PC-9 (cell line): ENCODE data around the gene KRT1. TPM values are rescaled to one million over a fixed set of nuclear protein-coding genes. Genes with fewer than 3 reads are reported as not detected.

ENCODE experiments used
- BruUV-seq: library from RNA; stranded (reverse); fragments of 400-500 nt; replicated peaks from 2 replicates; lab custom pipeline; 2021; lab: Mats Ljungman, UMichigan
- CTCF ChIA-PET: fragments of 300-600 bp; sonication (Branson Sonifier 250); formaldehyde crosslinking; loops from one replicate; lab custom pipeline; 2022; ENCODE audit warnings: antibody characterized with exemption; lab: Charles Lee
- POLR2A ChIA-PET: fragments of 300-600 bp; sonication (Branson Sonifier 250); formaldehyde crosslinking; loops from one replicate; lab custom pipeline; 2022; ENCODE audit warnings: antibody characterized with exemption; ENCODE audit not compliant: unreplicated experiment; lab: Charles Lee
- DNase-seq, 2 experiments: peaks; one replicate each; pipeline versions ENCODE4 v3.0.0 to v3.0.0-alpha.2; 2015 to 2022; ENCODE audit warnings: mixed read lengths in 1 of 2
- H2AFZ ChIP-seq: fragments of 200-600 bp; sonication (generic); 2 replicates; pipeline ENCODE4 v1.8.1; 2017; ENCODE audit warnings: antibody characterized with exemption
- H3F3A ChIP-seq: fragments of 200-600 bp; sonication (generic); 2 replicates; pipeline ENCODE4 v1.8.1; 2017; ENCODE audit warnings: antibody characterized with exemption, mild to moderate bottlenecking, low read depth; ENCODE audit not compliant: insufficient read depth
- H3K27ac ChIP-seq: fragments of 200-600 bp; sonication (generic); 2 replicates; pipeline ENCODE4 v1.6.1; 2016; ENCODE audit warnings: mixed run types
- H3K27me3 ChIP-seq: fragments of 200-600 bp; sonication (generic); 2 replicates; pipeline ENCODE4 v1.6.1; 2016; ENCODE audit warnings: low read depth, mixed run types; ENCODE audit not compliant: insufficient read depth
- H3K36me3 ChIP-seq: fragments of 200-600 bp; sonication (generic); 2 replicates; pipeline ENCODE4 v1.6.1; 2016; ENCODE audit warnings: low read depth, mixed run types
- H3K4me1 ChIP-seq: fragments of 200-600 bp; sonication (generic); replicated peaks from 2 replicates; pipeline ENCODE4 v1.6.1; 2016; ENCODE audit warnings: mixed run types; ENCODE audit not compliant: insufficient read depth
- H3K4me2 ChIP-seq: fragments of 200-600 bp; sonication (generic); 2 replicates; pipeline ENCODE4 v1.6.1; 2017; ENCODE audit warnings: mixed run types
- H3K4me3 ChIP-seq: fragments of 200-600 bp; sonication (generic); 2 replicates; pipeline ENCODE4 v1.6.1; 2016; ENCODE audit warnings: mixed run types
- H3K79me2 ChIP-seq: fragments of 200-600 bp; sonication (generic); 2 replicates; pipeline ENCODE4 v1.6.1; 2017; ENCODE audit warnings: low read depth, mixed run types
- H3K9me2 ChIP-seq: fragments of 200-600 bp; sonication (generic); 2 replicates; pipeline ENCODE4 v1.8.1; 2017; ENCODE audit warnings: mild to moderate bottlenecking; ENCODE audit not compliant: insufficient read depth
- H3K9me3 ChIP-seq: fragments of 200-600 bp; sonication (generic); 2 replicates; pipeline ENCODE4 v1.8.1; 2016; ENCODE audit warnings: low read depth; ENCODE audit not compliant: insufficient read depth
- H4K20me1 ChIP-seq: fragments of 200-600 bp; sonication (generic); 2 replicates; pipeline ENCODE4 v1.8.1; 2017; ENCODE audit not compliant: insufficient read depth
- EZH2 ChIP-seq: fragments of 200-600 bp; sonication (generic); IDR thresholded peaks from 2 replicates; pipeline ENCODE4 v1.8.0; 2017; ENCODE audit warnings: antibody characterized with exemption, low read depth
- intact Hi-C: fragments of 100-400 bp; cut with micrococcal nuclease; formaldehyde crosslinking; loops from one replicate; pipeline ENCODE4 v1.10.0; 2022; ENCODE audit not compliant: unreplicated experiment
- total RNA-seq: library from RNA; stranded (reverse); gene quantifications from 2 replicates; pipeline ENCODE4 v1.2.3, GENCODE V29; 2021
- TF ChIP-seq, protein P1 (sequence below): fragments of 200-600 bp; sonication (generic); conservative IDR thresholded peaks from 2 replicates; pipeline ENCODE4 v1.6.1; 2017; ENCODE audit warnings: mixed run types, antibody characterized with exemption, mild to moderate bottlenecking, moderate library complexity

Gene KRT1
- total RNA-seq, 1 experiment from 2014 or later, result not detected

DNA sequence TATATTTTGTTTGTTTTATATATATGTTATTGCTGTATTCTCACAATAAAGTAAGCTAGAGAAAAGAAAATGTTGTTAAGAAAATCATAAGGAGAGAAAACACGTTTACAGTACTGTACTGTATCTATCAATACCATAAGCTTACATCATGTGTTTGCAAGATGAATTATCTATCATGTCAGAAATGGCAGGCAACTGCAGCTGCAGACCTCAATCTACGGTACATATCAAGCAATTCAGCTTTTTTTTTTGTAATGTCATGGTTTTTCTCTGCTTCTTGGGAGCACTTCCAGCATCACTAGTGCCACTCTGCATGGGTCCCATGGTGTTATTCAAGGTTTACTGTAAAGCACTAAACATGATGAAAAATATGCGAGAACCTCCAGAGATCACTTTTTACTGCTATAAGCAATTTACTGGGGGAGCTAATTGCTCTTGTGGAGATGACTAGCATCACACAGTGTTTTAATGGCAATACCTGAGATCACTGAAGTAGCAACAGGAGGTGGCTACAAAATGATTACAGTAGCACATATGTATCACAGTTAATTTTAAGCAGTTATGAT is 19.2 kb downstream of the KRT1 start:
- ChIA-PET POLR2A (interaction anchor here (0.7 kb wide), 1 partner anchor 137 kb away, joined by 8 read pairs; no protein-coding TSS in a partner anchor), CTCF (no interaction called here)
- H3K4me3 ChIP-seq, result no peak overlapping the region
- H3K27me3 ChIP-seq, result no peaks in the 10 kb centered on the region
- peaks cover 4% of the 10 kb centered on the region; the same call in 1 of the 2 replicates for H3F3A ChIP-seq
- H3K4me2 ChIP-seq, result no peak overlapping the region
- H3K9me3 ChIP-seq, result no peaks in the 10 kb centered on the region
- no peaks in the 10 kb centered on the region for H3K9me2 ChIP-seq
- TF ChIP-seq EZH2, result no peak
- TF ChIP-seq, protein P1, sequence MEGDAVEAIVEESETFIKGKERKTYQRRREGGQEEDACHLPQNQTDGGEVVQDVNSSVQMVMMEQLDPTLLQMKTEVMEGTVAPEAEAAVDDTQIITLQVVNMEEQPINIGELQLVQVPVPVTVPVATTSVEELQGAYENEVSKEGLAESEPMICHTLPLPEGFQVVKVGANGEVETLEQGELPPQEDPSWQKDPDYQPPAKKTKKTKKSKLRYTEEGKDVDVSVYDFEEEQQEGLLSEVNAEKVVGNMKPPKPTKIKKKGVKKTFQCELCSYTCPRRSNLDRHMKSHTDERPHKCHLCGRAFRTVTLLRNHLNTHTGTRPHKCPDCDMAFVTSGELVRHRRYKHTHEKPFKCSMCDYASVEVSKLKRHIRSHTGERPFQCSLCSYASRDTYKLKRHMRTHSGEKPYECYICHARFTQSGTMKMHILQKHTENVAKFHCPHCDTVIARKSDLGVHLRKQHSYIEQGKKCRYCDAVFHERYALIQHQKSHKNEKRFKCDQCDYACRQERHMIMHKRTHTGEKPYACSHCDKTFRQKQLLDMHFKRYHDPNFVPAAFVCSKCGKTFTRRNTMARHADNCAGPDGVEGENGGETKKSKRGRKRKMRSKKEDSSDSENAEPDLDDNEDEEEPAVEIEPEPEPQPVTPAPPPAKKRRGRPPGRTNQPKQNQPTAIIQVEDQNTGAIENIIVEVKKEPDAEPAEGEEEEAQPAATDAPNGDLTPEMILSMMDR, result no peak
- no peaks in the 10 kb centered on the region for H4K20me1 ChIP-seq
- H3K27ac ChIP-seq, result no peak overlapping the region
- DNase-seq, result no peak
- H3K4me1 ChIP-seq, result peaks cover 5% of the 10 kb centered on the region
- BruUV-seq, result no TSS peak
- intact Hi-C loops, result no loop called here
- H3K79me2 ChIP-seq, result no peaks in the 10 kb centered on the region
- H3K36me3 ChIP-seq, result no peaks in the 10 kb centered on the region
- H2AFZ ChIP-seq, result no peak overlapping the region

DNA sequence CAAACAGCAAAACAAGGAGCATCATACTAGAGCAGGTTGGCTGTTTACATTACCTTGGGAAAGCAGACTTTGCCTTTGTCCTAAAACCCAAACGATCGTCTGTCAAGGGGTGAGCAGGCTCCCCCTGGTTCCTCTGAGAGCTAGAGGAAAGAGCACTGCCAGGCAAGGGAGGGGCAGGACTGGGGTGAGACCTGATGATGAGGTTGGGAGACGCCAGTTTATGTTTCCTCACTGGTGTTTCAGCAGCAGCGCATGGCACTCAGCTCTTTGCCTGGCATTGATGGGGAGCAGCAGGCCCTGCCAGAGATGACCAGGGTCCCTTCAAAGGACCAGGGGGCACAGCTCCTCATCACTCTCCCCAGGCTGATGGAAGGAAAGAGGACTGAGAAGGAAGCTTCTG is 20.3 kb downstream of the KRT1 start:
- intact Hi-C loops, result no loop called here
- no TSS peak for BruUV-seq
- Histone ChIP-seq H3K36me3 (no peaks in the 10 kb centered on the region), H3K27ac (no peak overlapping the region), H3F3A (peaks cover 14% of the 10 kb centered on the region; the same call in 1 of the 2 replicates), H3K79me2 (no peaks in the 10 kb centered on the region), H3K4me1 (peaks cover 15% of the 10 kb centered on the region), H3K27me3 (no peaks in the 10 kb centered on the region), H3K9me3 (no peaks in the 10 kb centered on the region), H3K9me2 (no peaks in the 10 kb centered on the region), H3K4me2 (no peak overlapping the region), H2AFZ (no peak overlapping the region), H4K20me1 (no peaks in the 10 kb centered on the region), H3K4me3 (no peak overlapping the region)
- TF ChIP-seq, protein P1, result no peak
- no peak for TF ChIP-seq EZH2
- ChIA-PET CTCF (no interaction called here), POLR2A (no interaction called here)
- no peak for DNase-seq

DNA sequence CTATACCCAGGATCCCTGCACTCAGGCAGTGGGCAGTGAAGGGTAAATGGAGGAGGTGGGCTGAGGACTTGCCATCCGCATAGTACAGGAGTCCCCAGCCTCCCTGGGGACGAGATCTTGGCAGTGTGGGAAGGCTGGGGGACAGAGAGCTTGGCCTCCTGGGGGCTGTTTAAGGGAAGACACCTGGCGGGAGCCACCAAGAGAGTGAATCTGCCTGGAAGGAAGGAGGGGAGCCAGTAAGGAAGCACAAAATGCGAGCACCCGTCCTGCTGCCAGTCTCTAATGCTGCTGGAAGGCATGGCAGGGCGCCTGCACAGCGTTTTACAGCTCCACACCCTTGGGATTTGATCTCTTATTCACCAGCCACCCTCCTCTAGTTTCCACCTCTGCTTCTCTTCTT is 20.8 kb downstream of the KRT1 start:
- H3F3A ChIP-seq, result peaks cover 19% of the 10 kb centered on the region; the same call in 1 of the 2 replicates
- no peak overlapping the region for H3K27ac ChIP-seq
- no peak overlapping the region for H2AFZ ChIP-seq
- no peak for DNase-seq
- intact Hi-C loops, result no loop called here
- no peaks in the 10 kb centered on the region for H3K36me3 ChIP-seq
- H3K9me2 ChIP-seq, result no peaks in the 10 kb centered on the region
- TF ChIP-seq EZH2, result no peak
- TF ChIP-seq, protein P1, result no peak
- ChIA-PET POLR2A (no interaction called here), CTCF (no interaction called here)
- no peak overlapping the region for H3K4me3 ChIP-seq
- H3K79me2 ChIP-seq, result no peaks in the 10 kb centered on the region
- H4K20me1 ChIP-seq, result no peaks in the 10 kb centered on the region
- no peak overlapping the region for H3K4me2 ChIP-seq
- H3K27me3 ChIP-seq, result no peaks in the 10 kb centered on the region
- no peaks in the 10 kb centered on the region for H3K9me3 ChIP-seq
- H3K4me1 ChIP-seq, result peaks cover 21% of the 10 kb centered on the region
- no TSS peak for BruUV-seq
